ENCODE data around the gene ENTPD2. TPM values are rescaled to one million over a fixed set of nuclear protein-coding genes. Genes with fewer than 3 reads are reported as not detected.

ENTPD2 gene
- total and polyA plus RNA-seq, 12 donors: 0.32 to 3.3 (median 1.6) TPM

DNA sequence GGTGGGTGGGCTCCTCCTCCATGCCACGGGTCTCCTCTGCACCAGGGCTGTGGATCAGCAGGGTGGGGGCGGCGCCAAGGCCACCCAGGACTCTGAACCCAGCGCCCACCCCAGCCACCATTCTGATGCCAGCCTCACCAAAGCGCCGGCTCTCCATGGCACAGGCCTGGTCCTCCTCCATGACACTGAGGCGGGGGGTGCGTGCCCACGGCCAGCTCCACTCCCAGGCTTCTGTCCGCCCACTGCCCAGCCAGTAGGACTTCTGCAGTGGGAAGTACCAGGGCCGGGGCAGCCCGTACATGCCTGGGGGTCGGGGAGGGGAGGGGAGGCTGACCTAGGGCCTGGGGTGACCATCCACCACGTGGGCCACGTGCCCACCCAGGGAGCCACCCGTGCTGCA is 37.4 kb downstream of the ENTPD2 start:
- intact Hi-C loops (cut with DNase I): no loop called here
- ATAC-seq: no peak
- H3K27ac ChIP-seq: no peak overlapping the region

GRCh38 chr9:137015976-137016375 is 37.9 kb downstream of the ENTPD2 start:
- Histone ChIP-seq H3K4me3 (no peak overlapping the region), H3K9me3 (no peaks in the 10 kb centered on the region), H3K27me3 (no peaks in the 10 kb centered on the region), H3K36me3 (peaks cover 0 to 91% (median 32%) of the 10 kb centered on the region in 9 donors), H3K27ac (no peak overlapping the region), H3K4me1 (no peaks in the 10 kb centered on the region)
- DNase-seq: no peak
- no peak for ATAC-seq
- no peak for TF ChIP-seq CTCF (IDR thresholded peaks at IDR 0.05)
- intact Hi-C loops (cut with DNase I): no loop called here
- WGBS, 2 donors: 95 to 96% methylated on average over 21 of the region's 21 CpGs

More for the DNA sequence above, 37.4 kb downstream of the ENTPD2 start:
- no peaks in the 10 kb centered on the region for H3K27me3 ChIP-seq
- DNase-seq: no peak
- 96 to 98% methylated on average over 16 of the region's 16 CpGs for WGBS, 2 donors
- no peaks in the 10 kb centered on the region for H3K4me1 ChIP-seq
- TF ChIP-seq CTCF (IDR thresholded peaks at IDR 0.05): no peak
- H3K36me3 ChIP-seq: peaks cover 0 to 91% (median 30%) of the 10 kb centered on the region in 9 donors
- H3K4me3 ChIP-seq: no peak overlapping the region
- H3K9me3 ChIP-seq: no peaks in the 10 kb centered on the region

GRCh38 chr9:137015540-137015930 is 38.3 kb downstream of the ENTPD2 start:
- Histone ChIP-seq H3K4me3 (no peak overlapping the region), H3K27me3 (no peaks in the 10 kb centered on the region), H3K27ac (no peak overlapping the region), H3K4me1 (no peaks in the 10 kb centered on the region), H3K9me3 (no peaks in the 10 kb centered on the region), H3K36me3 (peaks cover 0 to 88% (median 32%) of the 10 kb centered on the region in 9 donors)
- WGBS, 2 donors: 97 to 98% methylated on average over 24 to 25 of the region's 25 CpGs
- no peak for ATAC-seq
- no peak for DNase-seq
- TF ChIP-seq CTCF (IDR thresholded peaks at IDR 0.05): no peak
- intact Hi-C loops (cut with DNase I): no loop called here

DNA sequence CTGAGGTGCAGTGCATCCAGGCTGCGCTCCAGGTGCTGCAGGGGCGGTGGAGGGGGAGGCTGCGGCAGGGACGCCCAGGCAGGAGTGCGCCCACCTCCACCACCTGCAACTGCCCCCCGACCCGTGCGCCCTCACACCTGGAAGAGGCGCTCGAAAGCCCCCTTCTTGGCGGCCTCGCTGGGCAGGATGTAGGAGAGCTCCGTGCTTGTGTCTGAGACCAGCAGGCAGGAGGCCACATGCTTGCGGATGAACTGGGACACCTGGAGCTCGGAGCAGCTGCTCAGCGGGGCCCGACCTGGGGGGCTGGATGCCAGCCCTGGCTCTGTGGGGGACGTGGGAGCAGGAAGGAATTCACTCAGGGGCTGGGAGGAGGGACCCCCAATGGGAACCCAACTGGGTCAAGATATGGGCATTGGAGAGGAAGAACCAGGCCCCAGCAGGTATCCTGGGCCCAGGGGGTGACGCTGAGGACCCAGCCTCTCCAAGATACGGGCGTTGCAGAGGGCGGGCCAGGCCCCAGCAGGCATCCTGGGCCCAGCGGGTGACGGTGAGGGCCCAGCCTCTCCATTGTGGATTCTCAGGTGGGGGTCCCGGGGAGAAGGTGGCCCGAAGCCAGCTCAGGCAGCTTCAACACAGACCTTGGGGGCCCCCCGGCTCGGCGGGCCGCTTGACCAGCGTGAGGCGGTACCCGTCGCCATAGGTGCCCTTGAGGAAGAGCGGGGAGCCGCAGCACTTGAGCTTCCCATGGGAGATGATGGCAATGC is 38.9 kb downstream of the ENTPD2 start:
- intact Hi-C loops (cut with DNase I): no loop called here
- WGBS, 2 donors: 97% methylated on average over 36 of the region's 36 CpGs
- ATAC-seq (no peak), DNase-seq (no peak)
- H3K27ac ChIP-seq: no peak overlapping the region
- no peak for TF ChIP-seq CTCF (IDR thresholded peaks at IDR 0.05)
- H3K27me3 ChIP-seq: no peaks in the 10 kb centered on the region
- no peaks in the 10 kb centered on the region for H3K4me1 ChIP-seq
- H3K4me3 ChIP-seq: no peak overlapping the region
- no peaks in the 10 kb centered on the region for H3K9me3 ChIP-seq
- H3K36me3 ChIP-seq: peaks cover 0 to 85% (median 32%) of the 10 kb centered on the region in 9 donors
